PC-3 (cell line): ENCODE results near the gene CLCN4.

ENCODE experiments used
- EZH2phosphoT487 ChIP-seq: fragments of 300-600 bp; sonication (generic); IDR thresholded peaks from 2 replicates; pipeline ENCODE4 v1.6.1; 2018; ENCODE audit warnings: mild to moderate bottlenecking, antibody characterized with exemption, low read length, borderline replicate concordance
- TF ChIP-seq, protein P1 (sequence below): fragments of 300-600 bp; sonication (generic); conservative IDR thresholded peaks from 2 replicates; pipeline ENCODE4 v1.5.1; 2017; ENCODE audit warnings: antibody characterized with exemption, low read depth, mild to moderate bottlenecking, low read length

GRCh38 chrX:10109695-10110094, 47.1 kb upstream of the CLCN4 start:
- TF ChIP-seq, protein P1, sequence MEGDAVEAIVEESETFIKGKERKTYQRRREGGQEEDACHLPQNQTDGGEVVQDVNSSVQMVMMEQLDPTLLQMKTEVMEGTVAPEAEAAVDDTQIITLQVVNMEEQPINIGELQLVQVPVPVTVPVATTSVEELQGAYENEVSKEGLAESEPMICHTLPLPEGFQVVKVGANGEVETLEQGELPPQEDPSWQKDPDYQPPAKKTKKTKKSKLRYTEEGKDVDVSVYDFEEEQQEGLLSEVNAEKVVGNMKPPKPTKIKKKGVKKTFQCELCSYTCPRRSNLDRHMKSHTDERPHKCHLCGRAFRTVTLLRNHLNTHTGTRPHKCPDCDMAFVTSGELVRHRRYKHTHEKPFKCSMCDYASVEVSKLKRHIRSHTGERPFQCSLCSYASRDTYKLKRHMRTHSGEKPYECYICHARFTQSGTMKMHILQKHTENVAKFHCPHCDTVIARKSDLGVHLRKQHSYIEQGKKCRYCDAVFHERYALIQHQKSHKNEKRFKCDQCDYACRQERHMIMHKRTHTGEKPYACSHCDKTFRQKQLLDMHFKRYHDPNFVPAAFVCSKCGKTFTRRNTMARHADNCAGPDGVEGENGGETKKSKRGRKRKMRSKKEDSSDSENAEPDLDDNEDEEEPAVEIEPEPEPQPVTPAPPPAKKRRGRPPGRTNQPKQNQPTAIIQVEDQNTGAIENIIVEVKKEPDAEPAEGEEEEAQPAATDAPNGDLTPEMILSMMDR, result no peak
- TF ChIP-seq EZH2phosphoT487, result no peak
